Measurements from ENCODE around the gene MAPKAP1. TPM values are rescaled to one million over a fixed set of nuclear protein-coding genes. Genes with fewer than 3 reads are reported as not detected.

MAPKAP1 gene
- total RNA-seq, 8 experiments from 2014 or later: 36.0 to 159 (median 58.8) TPM

GRCh38 chr9:125496313-125496834 is 210.6 kb downstream of the MAPKAP1 start:
- in situ Hi-C loops (cut with MboI; ENCODE audit: low pct_unique_long_range_greater_than_20kb in 2 of 9, low sequenced_read_pairs in 9 of 9, unreplicated experiment in 9 of 9): no loop called here
- no peak overlapping the region for H3K4me3 ChIP-seq
- no peak overlapping the region for H3K27ac ChIP-seq
- 66 to 100% (median 81%) methylated on average over 1 to 5 of the region's 7 CpGs for WGBS, 10 experiments
- no peak for ATAC-seq (replicated peaks in 6 of 8)
- peaks cover 5 to 35% of the 10 kb centered on the region in 2 donors for H3K4me1 ChIP-seq (replicated peaks in 1 of 2)

DNA sequence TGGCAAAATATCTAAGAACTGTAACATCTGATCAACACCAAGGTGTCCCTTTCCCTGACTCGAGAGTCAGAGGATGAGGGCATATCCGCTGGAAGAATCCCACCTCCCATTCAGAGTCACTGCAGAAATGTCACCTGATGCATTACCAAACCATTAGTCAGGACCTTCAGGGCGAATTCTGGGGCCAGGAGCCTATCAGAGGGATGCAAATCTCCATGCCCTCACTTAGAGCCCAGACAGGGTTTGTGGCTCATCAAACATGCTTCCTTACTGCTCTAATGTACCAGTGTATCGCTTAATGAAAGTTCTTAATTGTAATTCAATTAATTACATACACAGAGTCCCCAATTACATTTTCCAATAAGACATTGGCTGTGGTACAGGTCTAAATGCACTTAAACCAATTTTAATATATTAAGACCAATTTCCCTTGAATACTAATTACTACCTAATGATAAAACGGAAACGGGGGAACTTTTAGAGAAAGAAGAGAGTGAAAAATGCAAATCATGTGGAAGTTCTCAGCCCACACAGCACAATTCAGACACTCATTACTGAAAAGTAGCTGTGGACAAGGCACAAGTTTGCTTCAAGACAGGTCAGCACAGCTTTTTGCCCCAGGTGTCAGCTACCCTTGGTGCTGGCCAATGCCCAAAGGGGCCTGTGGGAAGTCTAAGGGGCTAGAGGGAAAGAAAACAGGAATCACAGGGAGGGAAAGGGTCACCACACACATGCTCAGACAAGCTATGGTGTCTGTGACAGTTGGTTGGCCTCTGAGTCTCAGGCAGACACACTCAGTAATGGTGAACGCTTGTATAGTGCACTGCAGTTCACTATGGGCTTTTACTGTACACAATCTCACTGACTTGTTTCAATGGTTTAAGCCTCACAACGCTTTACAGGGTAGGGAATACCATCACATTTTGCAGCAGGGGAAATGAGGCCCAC is 211.6 kb downstream of the MAPKAP1 start:
- in situ Hi-C loops (cut with MboI; ENCODE audit: low pct_unique_long_range_greater_than_20kb in 2 of 9, low sequenced_read_pairs in 9 of 9, unreplicated experiment in 9 of 9): no loop called here
- Histone ChIP-seq H3K27ac (no peak overlapping the region), H3K4me1 (replicated peaks in 1 of 2) (peaks cover 5 to 35% of the 10 kb centered on the region in 2 donors), H3K4me3 (no peak overlapping the region)
- WGBS, 10 experiments: 58 to 100% (median 91%) methylated on average over 2 to 6 of the region's 8 CpGs; no CpG with 5 or more reads in 1 of the 10 experiments
- peak in 2 of 8 experiments; percentile 20 to 38 for ATAC-seq (replicated peaks in 6 of 8)

DNA sequence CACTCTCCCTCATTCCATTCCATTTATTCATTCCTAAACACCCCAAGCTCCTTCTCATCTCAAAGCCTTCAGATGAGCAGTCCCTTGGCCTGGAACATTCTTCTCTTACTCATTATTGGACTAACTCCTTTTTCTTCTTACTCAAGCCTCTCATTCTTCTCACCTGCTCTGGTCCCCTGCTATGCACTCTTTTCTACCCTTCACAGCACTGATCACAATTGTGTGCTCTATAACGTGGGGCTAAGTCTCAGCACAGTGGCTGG is 212.4 kb downstream of the MAPKAP1 start:
- Histone ChIP-seq H3K27ac (no peak overlapping the region), H3K4me3 (no peak overlapping the region), H3K4me1 (replicated peaks in 1 of 2) (peaks cover 5 to 39% of the 10 kb centered on the region in 2 donors)
- ATAC-seq (replicated peaks in 6 of 8): no peak
- 70 to 100% (median 81%) methylated on average over 1 of the region's 1 CpG; no CpG with 5 or more reads in 4 of the 10 experiments for WGBS, 10 experiments
- in situ Hi-C loops (cut with MboI; ENCODE audit: low pct_unique_long_range_greater_than_20kb in 2 of 9, low sequenced_read_pairs in 9 of 9, unreplicated experiment in 9 of 9): no loop called here

DNA sequence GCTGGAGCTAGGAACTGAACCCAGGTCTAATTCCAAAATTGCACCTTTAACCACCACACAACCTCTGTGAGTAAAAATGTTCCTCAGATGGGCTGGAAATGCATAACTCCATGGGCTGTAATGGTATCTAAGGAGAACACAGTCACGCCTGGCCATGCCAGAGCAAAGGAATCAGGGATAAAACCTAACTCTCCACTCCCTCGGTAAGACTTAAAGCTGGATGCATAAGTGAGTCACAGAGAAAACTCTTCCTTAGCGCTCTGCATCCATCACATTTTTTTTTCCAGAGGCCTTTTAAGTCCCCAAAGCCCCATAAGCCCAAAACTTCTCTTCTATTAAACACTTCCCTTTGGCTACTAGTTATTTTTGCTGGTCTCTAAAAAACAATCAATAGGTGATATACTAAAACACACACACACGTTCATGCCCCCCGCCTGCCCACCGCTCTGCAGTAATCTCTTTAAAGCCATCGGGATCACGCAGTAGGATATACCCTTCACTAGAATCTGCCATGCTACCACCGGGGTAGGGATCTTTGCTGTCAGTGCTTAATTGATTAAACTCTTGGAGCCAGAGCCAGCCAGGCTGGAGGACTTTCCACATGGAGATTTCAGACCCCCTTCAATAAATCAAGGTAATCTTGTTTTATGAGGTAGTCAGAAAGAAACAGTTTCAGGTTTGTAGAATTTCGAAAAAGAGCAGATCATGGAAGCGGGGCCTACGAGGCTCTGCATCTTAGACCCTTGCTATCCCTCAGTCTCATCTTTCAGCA is 212.9 kb downstream of the MAPKAP1 start:
- peaks cover 5 to 44% of the 10 kb centered on the region in 2 donors for H3K4me1 ChIP-seq (replicated peaks in 1 of 2)
- in situ Hi-C loops (cut with MboI; ENCODE audit: low pct_unique_long_range_greater_than_20kb in 2 of 9, low sequenced_read_pairs in 9 of 9, unreplicated experiment in 9 of 9): no loop called here
- no peak overlapping the region for H3K4me3 ChIP-seq
- H3K27ac ChIP-seq: no peak overlapping the region
- 76 to 100% (median 93%) methylated on average over 2 to 8 of the region's 12 CpGs for WGBS, 10 experiments
- peak in 5 of 8 experiments; percentile 29 to 69 (median 39) for ATAC-seq (replicated peaks in 6 of 8)

DNA sequence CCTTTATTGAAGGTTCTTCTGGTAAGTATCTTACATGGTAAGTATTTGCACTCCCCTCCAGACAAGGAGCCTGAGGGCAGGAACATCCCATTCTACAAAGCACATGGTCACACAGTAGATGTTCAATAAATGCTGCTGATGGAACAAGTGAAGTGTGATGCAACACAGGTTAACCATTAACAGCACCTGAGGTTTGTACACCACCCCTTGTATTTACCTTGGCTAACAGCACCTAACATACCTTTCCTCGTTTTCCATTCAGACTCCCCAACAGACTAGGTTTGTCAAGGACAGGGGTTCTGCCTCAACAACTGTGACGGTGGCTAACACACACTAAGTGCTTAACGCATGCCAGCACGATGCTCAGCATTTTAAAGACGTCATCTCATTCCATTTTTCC is 213.6 kb downstream of the MAPKAP1 start:
- no peak overlapping the region for H3K27ac ChIP-seq
- in situ Hi-C loops (cut with MboI; ENCODE audit: low pct_unique_long_range_greater_than_20kb in 2 of 9, low sequenced_read_pairs in 9 of 9, unreplicated experiment in 9 of 9): no loop called here
- H3K4me1 ChIP-seq (replicated peaks in 1 of 2): peaks cover 5 to 48% of the 10 kb centered on the region in 2 donors
- H3K4me3 ChIP-seq: no peak overlapping the region
- WGBS, 10 experiments: 79 to 100% (median 97%) methylated on average over 2 to 5 of the region's 5 CpGs; no CpG with 5 or more reads in 1 of the 10 experiments
- no peak for ATAC-seq (replicated peaks in 6 of 8)

- peaks cover 5 to 48% of the 10 kb centered on the region in 2 donors for H3K4me1 ChIP-seq (replicated peaks in 1 of 2)
- H3K27ac ChIP-seq: no peak overlapping the region
- WGBS, 10 experiments: 83 to 100% (median 100%) methylated on average over 1 to 2 of the region's 2 CpGs; no CpG with 5 or more reads in 6 of the 10 experiments
- in situ Hi-C loops (cut with MboI; ENCODE audit: low pct_unique_long_range_greater_than_20kb in 2 of 9, low sequenced_read_pairs in 9 of 9, unreplicated experiment in 9 of 9): no loop called here
- no peak for ATAC-seq (replicated peaks in 6 of 8)
- no peak overlapping the region for H3K4me3 ChIP-seq
Measured at GRCh38 chr9:125492719-125493118, 214.3 kb downstream of the MAPKAP1 start.

- Histone ChIP-seq H3K4me1 (replicated peaks in 1 of 2) (peaks cover 0 to 23% of the 10 kb centered on the region in 2 donors), H3K4me3 (no peak overlapping the region), H3K27ac (no peak overlapping the region)
- ATAC-seq (replicated peaks in 6 of 8): peak in 2 of 8 experiments; percentile 50 to 55
- 0 to 77% (median 50%) methylated on average over 1 to 2 of the region's 2 CpGs; no CpG with 5 or more reads in 3 of the 10 experiments for WGBS, 10 experiments
- in situ Hi-C loops (cut with MboI; ENCODE audit: low pct_unique_long_range_greater_than_20kb in 2 of 9, low sequenced_read_pairs in 9 of 9, unreplicated experiment in 9 of 9): no loop called here
Measured at GRCh38 chr9:125487842-125488241, 219.2 kb downstream of the MAPKAP1 start.

DNA sequence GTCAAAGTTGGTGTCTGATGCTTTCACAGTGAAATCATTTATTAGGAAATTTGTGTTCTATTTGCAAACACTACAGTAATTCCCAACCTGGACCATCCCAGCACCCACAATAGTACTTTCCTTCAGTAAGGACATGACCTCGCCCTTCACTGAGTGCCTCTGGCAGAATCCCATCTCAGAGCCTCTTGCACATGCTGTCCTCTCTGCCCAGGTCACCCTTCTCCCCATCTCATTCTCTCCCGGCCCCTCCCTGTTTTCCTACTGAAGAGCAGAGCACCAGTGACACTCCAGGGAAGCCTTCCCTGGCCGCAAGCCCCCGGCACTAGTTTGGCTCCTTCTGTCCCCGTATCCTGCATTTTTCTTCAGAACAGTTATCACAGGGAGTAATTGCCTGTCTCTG is 220.4 kb downstream of the MAPKAP1 start:
- in situ Hi-C loops (cut with MboI; ENCODE audit: low pct_unique_long_range_greater_than_20kb in 2 of 9, low sequenced_read_pairs in 9 of 9, unreplicated experiment in 9 of 9): no loop called here
- 62 to 100% (median 90%) methylated on average over 1 to 4 of the region's 5 CpGs; no CpG with 5 or more reads in 4 of the 10 experiments for WGBS, 10 experiments

GRCh38 chr9:125486152-125486508 is 220.9 kb downstream of the MAPKAP1 start:
- in situ Hi-C loops (cut with MboI; ENCODE audit: low pct_unique_long_range_greater_than_20kb in 2 of 9, low sequenced_read_pairs in 9 of 9, unreplicated experiment in 9 of 9): no loop called here
- WGBS, 10 experiments: 0 to 100% (median 62%) methylated on average over 1 to 2 of the region's 3 CpGs; no CpG with 5 or more reads in 4 of the 10 experiments
- Histone ChIP-seq H3K27ac (no peak overlapping the region), H3K4me3 (no peak overlapping the region), H3K4me1 (replicated peaks in 1 of 2) (peaks cover 0 to 23% of the 10 kb centered on the region in 2 donors)
- ATAC-seq (replicated peaks in 6 of 8): peak in 3 of 8 experiments; percentile 25 to 41 (median 29)

More for the DNA sequence above, 220.4 kb downstream of the MAPKAP1 start:
- H3K4me1 ChIP-seq (replicated peaks in 1 of 2): peaks cover 0 to 23% of the 10 kb centered on the region in 2 donors
- H3K4me3 ChIP-seq: no peak overlapping the region
- peak overlapping the region in 1 of 2 donors; percentile 42 for H3K27ac ChIP-seq
- peak in 3 of 8 experiments; percentile 15 to 63 (median 63) for ATAC-seq (replicated peaks in 6 of 8)

GRCh38 chr9:125485471-125486151 is 221.4 kb downstream of the MAPKAP1 start:
- WGBS, 10 experiments: 77 to 100% (median 92%) methylated on average over 1 to 4 of the region's 5 CpGs; no CpG with 5 or more reads in 3 of the 10 experiments
- peaks cover 0 to 23% of the 10 kb centered on the region in 2 donors for H3K4me1 ChIP-seq (replicated peaks in 1 of 2)
- no peak for ATAC-seq (replicated peaks in 6 of 8)
- in situ Hi-C loops (cut with MboI; ENCODE audit: low pct_unique_long_range_greater_than_20kb in 2 of 9, low sequenced_read_pairs in 9 of 9, unreplicated experiment in 9 of 9): no loop called here
- H3K4me3 ChIP-seq: no peak overlapping the region
- H3K27ac ChIP-seq: no peak overlapping the region

GRCh38 chr9:125484350-125485282 is 222.4 kb downstream of the MAPKAP1 start:
- H3K4me1 ChIP-seq (replicated peaks in 1 of 2): peaks cover 0 to 19% of the 10 kb centered on the region in 2 donors
- no peak overlapping the region for H3K27ac ChIP-seq
- ATAC-seq (replicated peaks in 6 of 8): peak in 5 of 8 experiments; percentile 61 to 89 (median 79)
- WGBS, 10 experiments: 20 to 90% (median 70%) methylated on average over 1 to 12 of the region's 13 CpGs
- in situ Hi-C loops (cut with MboI; ENCODE audit: low pct_unique_long_range_greater_than_20kb in 2 of 9, low sequenced_read_pairs in 9 of 9, unreplicated experiment in 9 of 9): no loop called here
- no peak overlapping the region for H3K4me3 ChIP-seq

DNA sequence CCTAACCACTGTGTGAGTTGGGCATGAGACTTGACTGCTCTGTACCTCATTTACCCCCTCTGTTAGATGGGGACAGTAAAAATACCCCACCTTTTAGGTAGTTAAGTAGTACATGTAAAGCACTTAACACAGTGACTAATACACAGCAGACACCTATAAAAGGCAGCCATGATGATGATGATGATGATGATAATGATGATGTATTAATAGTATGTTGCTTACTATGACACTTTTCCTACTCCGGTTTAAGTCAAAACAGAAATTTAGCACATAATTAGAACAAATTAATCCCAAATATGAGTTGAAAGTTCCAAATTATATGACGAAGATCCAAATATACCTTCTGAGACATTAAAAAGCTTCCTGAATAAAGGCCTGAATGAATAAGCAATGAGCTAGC is 223.3 kb downstream of the MAPKAP1 start:
- Histone ChIP-seq H3K27ac (no peak overlapping the region), H3K4me1 (replicated peaks in 1 of 2) (peaks cover 0 to 10% of the 10 kb centered on the region in 2 donors), H3K4me3 (no peak overlapping the region)
- in situ Hi-C loops (cut with MboI; ENCODE audit: low pct_unique_long_range_greater_than_20kb in 2 of 9, low sequenced_read_pairs in 9 of 9, unreplicated experiment in 9 of 9): no loop called here
- WGBS, 10 experiments: 27 to 100% (median 92%) methylated on average over 1 to 2 of the region's 2 CpGs; no CpG with 5 or more reads in 2 of the 10 experiments
- no peak for ATAC-seq (replicated peaks in 6 of 8)
